DOHH2 (cell line): ENCODE measurements around the gene RRBP1.

Experiments
- EZH2phosphoT487 ChIP-seq: fragments of 200-600 bp; sonication (generic); IDR thresholded peaks from 2 replicates; pipeline ENCODE4 v1.6.1; 2017; ENCODE audit warnings: borderline replicate concordance, mild to moderate bottlenecking, antibody characterized with exemption, low read length, moderate library complexity, mixed read lengths
- TF ChIP-seq, protein P1 (sequence below): fragments of 200-600 bp; sonication (generic); IDR thresholded peaks from one replicate; pipeline ENCODE4 v1.5.1; 2014; ENCODE audit warnings: antibody characterized with exemption, mild to moderate bottlenecking, low read depth, low read length; ENCODE audit not compliant: poor library complexity, severe bottlenecking

DNA sequence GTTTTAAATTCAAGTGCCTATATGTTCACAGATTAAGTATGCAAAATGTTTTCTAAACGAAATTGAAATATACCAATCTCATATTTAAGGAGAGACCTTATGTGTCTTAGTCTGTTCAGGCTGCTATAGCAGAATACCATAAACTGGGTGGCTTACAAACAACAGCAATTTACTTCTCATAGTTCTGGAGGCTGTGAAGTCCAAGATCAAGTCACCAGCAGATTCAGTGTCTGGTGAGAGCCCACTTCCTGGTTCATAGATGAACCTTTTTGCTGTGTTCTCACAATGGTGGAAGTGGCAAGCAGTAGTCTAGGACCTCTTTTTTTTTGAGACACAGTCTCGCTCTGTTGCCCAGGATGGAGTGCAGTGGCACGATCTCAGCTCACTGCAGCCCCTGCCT lies 115.7 kb downstream of the RRBP1 start:
- TF ChIP-seq, protein P1, sequence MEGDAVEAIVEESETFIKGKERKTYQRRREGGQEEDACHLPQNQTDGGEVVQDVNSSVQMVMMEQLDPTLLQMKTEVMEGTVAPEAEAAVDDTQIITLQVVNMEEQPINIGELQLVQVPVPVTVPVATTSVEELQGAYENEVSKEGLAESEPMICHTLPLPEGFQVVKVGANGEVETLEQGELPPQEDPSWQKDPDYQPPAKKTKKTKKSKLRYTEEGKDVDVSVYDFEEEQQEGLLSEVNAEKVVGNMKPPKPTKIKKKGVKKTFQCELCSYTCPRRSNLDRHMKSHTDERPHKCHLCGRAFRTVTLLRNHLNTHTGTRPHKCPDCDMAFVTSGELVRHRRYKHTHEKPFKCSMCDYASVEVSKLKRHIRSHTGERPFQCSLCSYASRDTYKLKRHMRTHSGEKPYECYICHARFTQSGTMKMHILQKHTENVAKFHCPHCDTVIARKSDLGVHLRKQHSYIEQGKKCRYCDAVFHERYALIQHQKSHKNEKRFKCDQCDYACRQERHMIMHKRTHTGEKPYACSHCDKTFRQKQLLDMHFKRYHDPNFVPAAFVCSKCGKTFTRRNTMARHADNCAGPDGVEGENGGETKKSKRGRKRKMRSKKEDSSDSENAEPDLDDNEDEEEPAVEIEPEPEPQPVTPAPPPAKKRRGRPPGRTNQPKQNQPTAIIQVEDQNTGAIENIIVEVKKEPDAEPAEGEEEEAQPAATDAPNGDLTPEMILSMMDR, result no peak
- no peak for TF ChIP-seq EZH2phosphoT487
